ENCODE results near the gene CNTFR.

CNTFR gene

GRCh38 chr9:34506623-34507022 lies 82.9 kb downstream of the CNTFR start:
- DNase-seq (ENCODE audit: low read depth in 1 of 2, low spot score in 1 of 2) = no peak
- in situ Hi-C loops (cut with HindIII; ENCODE audit: low pct_unique_long_range_greater_than_20kb, low sequenced_read_pairs) = no loop called here

GRCh38 chr9:34505370-34506120 lies 84.0 kb downstream of the CNTFR start:
- no peak for DNase-seq (ENCODE audit: low read depth in 1 of 2, low spot score in 1 of 2)
- no peak for TF ChIP-seq JUND (IDR thresholded peaks at IDR 0.05; ENCODE audit: low read depth)
- in situ Hi-C loops (cut with HindIII; ENCODE audit: low pct_unique_long_range_greater_than_20kb, low sequenced_read_pairs) = no loop called here

More at GRCh38 chr9:34506623-34507022, 82.9 kb downstream of the CNTFR start:
- TF ChIP-seq JUND (IDR thresholded peaks at IDR 0.05; ENCODE audit: low read depth) = no peak

- DNase-seq (ENCODE audit: low read depth in 1 of 2, low spot score in 1 of 2) = no peak
- no peak for TF ChIP-seq JUND (IDR thresholded peaks at IDR 0.05; ENCODE audit: low read depth)
- in situ Hi-C loops (cut with HindIII; ENCODE audit: low pct_unique_long_range_greater_than_20kb, low sequenced_read_pairs) = no loop called here
Measured at GRCh38 chr9:34503406-34503805, 86.1 kb downstream of the CNTFR start.

- in situ Hi-C loops (cut with HindIII; ENCODE audit: low pct_unique_long_range_greater_than_20kb, low sequenced_read_pairs) = no loop called here
- no peak for TF ChIP-seq JUND (IDR thresholded peaks at IDR 0.05; ENCODE audit: low read depth)
- DNase-seq (ENCODE audit: low read depth in 1 of 2, low spot score in 1 of 2) = no peak
Measured at GRCh38 chr9:34502891-34503290, 86.6 kb downstream of the CNTFR start.

- no peak for DNase-seq (ENCODE audit: low read depth in 1 of 2, low spot score in 1 of 2)
- in situ Hi-C loops (cut with HindIII; ENCODE audit: low pct_unique_long_range_greater_than_20kb, low sequenced_read_pairs) = no loop called here
- no peak for TF ChIP-seq JUND (IDR thresholded peaks at IDR 0.05; ENCODE audit: low read depth)
Measured at GRCh38 chr9:34502471-34502870, 87.1 kb downstream of the CNTFR start.

- no peak for DNase-seq (ENCODE audit: low read depth in 1 of 2, low spot score in 1 of 2)
- in situ Hi-C loops (cut with HindIII; ENCODE audit: low pct_unique_long_range_greater_than_20kb, low sequenced_read_pairs) = no loop called here
- no peak for TF ChIP-seq JUND (IDR thresholded peaks at IDR 0.05; ENCODE audit: low read depth)
Measured at GRCh38 chr9:34501889-34502425, 87.6 kb downstream of the CNTFR start.

Data from T47D (cell line).